LNCAP (cell line): Measurements from ENCODE around the gene ICAM5.

Experiments
- TF ChIP-seq, protein P1 (sequence below): fragments of 450-650 bp; IDR thresholded peaks from 2 replicates; pipeline ENCODE4 v1.5.1; 2017; ENCODE audit warnings: mild to moderate bottlenecking

Gene ICAM5

DNA sequence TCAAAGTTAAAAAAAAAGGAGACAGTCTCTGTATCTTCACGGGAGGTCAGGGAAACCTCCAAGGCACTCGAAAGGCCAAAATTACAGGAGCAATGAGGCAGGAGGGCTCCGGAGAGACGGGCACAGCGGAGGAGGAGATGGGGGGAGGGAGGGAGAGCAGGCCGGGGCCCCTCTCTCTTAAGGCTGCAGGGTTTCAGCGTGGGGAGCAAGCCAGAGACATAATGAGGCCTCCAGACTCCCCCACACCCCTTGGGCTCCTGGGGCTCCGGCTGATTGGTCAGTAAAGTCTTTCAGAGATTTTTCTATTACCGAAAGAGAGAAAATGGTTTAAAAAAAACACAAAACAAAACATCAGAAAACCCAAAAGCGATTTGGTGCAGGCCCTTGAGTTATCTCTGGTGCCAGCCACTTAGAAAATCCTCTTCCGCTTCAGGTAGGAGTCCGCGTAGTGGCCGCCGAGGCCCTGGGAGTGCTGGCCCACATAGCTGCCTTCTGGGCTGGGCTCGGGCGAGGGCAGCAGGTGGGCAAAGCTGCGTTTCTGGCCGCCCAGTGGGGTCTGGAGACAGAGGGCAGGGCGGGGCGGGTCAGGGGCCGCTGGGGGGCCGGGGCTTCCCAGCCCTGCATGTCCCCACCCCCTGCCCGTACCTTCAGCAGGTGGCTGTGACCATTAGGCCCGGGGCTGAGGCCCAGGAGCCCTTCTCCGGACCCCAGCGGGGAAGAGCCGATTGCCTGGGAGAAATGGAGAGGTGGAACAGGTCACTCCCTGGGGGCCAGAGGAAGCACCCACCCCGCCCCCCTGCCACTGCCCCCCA is 27.5 kb downstream of the ICAM5 start:
- TF ChIP-seq, protein P1, sequence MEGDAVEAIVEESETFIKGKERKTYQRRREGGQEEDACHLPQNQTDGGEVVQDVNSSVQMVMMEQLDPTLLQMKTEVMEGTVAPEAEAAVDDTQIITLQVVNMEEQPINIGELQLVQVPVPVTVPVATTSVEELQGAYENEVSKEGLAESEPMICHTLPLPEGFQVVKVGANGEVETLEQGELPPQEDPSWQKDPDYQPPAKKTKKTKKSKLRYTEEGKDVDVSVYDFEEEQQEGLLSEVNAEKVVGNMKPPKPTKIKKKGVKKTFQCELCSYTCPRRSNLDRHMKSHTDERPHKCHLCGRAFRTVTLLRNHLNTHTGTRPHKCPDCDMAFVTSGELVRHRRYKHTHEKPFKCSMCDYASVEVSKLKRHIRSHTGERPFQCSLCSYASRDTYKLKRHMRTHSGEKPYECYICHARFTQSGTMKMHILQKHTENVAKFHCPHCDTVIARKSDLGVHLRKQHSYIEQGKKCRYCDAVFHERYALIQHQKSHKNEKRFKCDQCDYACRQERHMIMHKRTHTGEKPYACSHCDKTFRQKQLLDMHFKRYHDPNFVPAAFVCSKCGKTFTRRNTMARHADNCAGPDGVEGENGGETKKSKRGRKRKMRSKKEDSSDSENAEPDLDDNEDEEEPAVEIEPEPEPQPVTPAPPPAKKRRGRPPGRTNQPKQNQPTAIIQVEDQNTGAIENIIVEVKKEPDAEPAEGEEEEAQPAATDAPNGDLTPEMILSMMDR = no peak

DNA sequence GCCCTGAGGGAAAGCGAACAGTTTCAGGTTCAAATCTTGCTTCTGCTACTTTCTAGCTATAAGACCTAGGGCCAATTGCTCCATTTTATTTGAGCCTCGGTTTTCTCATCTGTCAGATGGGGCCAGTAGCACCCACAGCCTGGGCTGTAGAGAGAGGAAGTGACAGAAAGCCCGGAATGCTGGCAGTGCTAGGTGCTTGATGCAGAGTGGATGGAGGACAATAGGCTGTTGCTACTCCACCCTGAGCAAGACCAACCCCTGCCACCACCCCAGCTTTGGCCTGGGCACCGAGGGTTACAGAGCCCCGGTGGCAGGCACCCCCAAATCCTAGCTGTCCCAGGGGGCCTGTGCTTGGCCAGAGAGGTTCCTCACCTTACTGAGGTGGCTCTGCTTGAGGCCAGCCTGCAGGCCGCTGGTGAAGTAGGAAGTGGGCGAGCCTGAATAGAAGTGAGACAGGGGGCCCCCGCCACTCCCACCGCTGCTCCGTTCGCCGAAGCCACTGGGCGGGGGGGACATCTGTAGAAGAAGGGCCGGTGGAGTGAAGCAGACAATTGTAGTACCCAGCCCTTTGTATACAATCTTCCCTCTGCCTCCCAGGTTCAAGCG is 28.2 kb downstream of the ICAM5 start:
- TF ChIP-seq, protein P1 = no peak

DNA sequence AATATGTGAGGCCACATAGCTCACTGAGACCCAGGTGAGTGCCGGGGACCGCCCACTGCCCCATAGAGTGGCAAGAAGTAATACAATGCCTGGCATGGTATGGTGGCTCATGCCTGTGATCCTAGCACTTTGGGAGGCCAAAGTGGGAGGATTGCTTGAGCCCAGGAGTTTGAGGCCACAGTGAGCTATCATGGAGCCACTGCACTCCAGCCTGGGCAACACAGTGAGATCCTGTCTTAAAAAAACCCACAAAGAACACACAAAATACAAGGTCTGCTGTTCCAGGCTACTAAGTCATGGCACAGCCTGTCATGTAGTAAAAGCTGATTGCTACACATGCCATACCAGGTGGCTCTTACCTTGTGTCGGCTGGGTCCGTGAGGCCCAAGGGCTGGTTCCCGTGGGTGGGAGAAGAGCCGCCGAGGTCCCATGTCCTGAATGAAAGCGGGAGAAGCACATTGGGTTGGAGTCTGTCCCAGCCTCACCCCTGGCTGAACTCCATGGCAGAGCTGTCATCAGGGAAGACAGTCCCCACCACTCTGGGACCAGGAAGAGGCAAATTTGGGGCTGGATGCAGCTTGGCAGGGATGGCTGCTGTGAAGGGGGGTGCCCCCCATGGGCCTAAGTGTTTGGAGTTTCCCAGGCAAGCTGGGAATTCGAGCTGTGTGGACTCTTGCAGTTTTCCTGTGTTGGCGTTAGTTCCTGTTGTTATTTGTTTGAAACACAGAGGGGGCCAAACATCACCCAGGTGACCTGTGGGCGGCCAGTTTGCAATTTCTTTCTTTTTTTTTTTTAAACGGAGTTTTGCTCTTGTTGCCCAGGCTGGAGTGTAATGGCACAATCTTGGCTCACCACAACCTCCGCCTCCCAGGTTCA is 29.3 kb downstream of the ICAM5 start:
- TF ChIP-seq, protein P1 = no peak

DNA sequence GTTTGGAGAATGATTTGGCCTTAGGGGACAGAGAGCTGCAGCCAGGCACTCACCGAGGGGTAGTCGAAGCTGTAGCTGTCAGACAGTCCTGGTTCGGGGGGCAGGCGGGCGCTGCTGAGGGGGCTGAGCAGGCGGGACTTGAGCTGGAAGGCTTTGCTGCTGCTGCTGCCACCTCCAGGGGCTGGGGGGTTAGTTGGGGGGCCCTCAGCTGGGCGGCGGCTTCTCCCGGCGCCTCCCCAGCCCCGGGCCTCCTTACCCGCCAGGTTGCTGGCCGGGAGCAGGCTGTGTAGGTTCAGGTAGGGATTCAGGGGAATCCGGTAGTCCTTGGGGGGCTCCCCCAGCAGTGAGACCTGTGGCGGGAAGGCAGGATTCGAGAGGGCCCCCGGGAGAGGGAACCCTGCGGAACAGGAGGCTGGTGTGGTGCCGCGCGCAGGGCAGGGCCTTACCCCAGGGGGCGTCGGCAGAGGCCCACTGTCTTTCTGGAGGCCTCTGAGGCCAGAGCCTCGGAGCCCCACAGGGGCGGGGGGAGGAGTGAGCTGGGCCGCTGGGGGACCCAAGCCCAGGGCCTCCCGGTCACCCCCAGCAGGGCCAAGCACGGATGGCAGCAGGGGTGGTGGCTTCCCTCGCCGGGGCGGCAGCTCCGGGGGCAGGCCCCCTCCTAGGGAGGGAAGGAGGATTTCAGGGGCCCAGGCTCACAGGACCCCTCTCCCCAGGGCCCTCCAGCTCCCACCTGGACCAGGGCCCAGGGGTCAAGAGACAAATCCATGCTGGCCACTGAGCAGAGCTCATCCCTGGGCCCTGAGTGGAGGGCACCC is 31.1 kb downstream of the ICAM5 start:
- TF ChIP-seq, protein P1 = no peak

DNA sequence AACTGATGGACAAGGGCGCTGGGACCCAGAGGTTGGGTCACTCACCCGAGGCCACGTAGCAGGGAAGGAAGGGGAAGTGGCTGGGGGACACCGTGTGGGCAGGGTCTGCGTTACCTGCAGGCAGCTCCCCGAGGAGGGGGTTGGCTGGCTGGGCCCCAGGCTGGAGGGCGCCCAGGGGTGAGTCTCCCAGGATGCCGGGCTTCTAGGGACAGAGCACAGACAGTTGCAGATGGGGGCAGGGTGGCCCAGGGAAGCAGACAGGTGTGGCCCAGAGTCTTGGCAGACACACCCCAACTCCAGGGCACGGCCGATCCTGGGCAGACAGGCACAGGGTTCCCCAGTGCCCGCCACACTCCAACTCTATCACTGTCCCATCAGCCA is 31.7 kb downstream of the ICAM5 start:
- TF ChIP-seq, protein P1 = no peak

DNA sequence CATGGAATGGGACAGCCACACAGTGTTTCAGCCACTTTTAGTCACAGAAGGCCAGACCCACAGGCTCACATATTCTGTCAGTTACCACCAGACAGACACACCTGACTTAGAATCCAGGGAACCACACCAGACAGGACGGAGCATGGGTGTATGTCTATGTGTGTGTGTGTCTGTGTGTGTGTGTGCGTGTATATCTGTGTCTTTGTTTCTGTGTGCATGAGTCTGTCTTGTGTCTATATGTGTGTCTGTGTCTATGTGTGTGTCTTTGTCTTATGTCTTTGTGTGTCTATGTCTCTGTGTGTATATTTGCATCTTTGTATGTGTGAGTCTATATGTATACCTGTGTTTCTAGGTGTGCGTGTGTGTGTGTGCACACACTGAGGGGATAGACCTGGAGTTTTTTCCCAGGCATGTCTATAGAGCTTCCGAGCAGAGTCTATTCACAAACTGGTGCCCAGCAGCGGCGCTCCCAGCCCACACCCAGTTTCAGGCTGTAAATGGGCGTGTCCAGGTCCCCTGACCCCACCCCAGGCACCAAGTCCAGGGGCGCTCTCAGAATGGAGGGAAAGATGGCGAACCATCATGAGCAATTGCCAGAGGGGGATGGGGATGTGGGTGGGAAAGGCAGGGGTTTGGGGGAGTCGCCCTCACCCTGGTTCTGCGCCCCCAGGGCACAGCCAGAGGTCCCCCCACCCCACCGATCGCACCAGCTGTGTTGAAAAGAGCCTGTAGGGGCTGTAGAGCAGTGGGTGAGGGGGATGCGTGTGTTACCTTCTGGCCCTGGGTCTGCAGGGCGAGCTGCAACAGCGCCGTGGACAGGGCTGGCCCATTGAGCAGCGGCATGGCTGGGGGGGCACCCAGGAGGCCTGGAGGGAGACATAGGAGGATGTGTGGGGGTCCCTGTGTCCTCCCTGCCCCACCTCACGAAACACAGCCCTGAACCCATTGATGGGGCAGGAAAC is 32.4 kb downstream of the ICAM5 start:
- TF ChIP-seq, protein P1 = no peak
